Neuron (in vitro differentiated cells): Measurements from ENCODE around the gene KRT33B.

Experiments
- H2AFZ ChIP-seq: one replicate; pipeline ENCODE4 v1.6.1; 2013; ENCODE audit warnings: low read depth, mild to moderate bottlenecking, inconsistent platforms, low read length, moderate library complexity
- H3K27me3 ChIP-seq: one replicate; pipeline ENCODE4 v1.6.1; 2013; ENCODE audit warnings: low read length; ENCODE audit not compliant: insufficient read depth
- H3K36me3 ChIP-seq: one replicate; pipeline ENCODE4 v1.6.1; 2013; ENCODE audit warnings: low read length; ENCODE audit not compliant: insufficient read depth
- H3K4me1 ChIP-seq: one replicate; pipeline ENCODE4 v1.6.1; 2013; ENCODE audit warnings: low read length; ENCODE audit not compliant: insufficient read depth
- H3K4me3 ChIP-seq: 2 replicates; pipeline ENCODE4 v1.5.1; 2013; ENCODE audit warnings: mild to moderate bottlenecking, low read length, moderate library complexity
- H3K9me3 ChIP-seq: one replicate; pipeline ENCODE4 v1.6.1; 2013; ENCODE audit warnings: low read length

Gene KRT33B

GRCh38 chr17:41322903-41323895, 46.4 kb downstream of the KRT33B start:
- no peaks in the 10 kb centered on the region for H3K9me3 ChIP-seq
- no peaks in the 10 kb centered on the region for H3K36me3 ChIP-seq
- peaks cover 4% of the 10 kb centered on the region for H3K27me3 ChIP-seq
- H3K4me1 ChIP-seq = no peaks in the 10 kb centered on the region
- H3K4me3 ChIP-seq = no peak overlapping the region
- no peak overlapping the region for H2AFZ ChIP-seq

GRCh38 chr17:41322094-41322902, 47.3 kb downstream of the KRT33B start:
- Histone ChIP-seq H3K4me3 (no peak overlapping the region), H3K27me3 (peaks cover 4% of the 10 kb centered on the region), H3K36me3 (no peaks in the 10 kb centered on the region), H3K4me1 (no peaks in the 10 kb centered on the region), H3K9me3 (no peaks in the 10 kb centered on the region), H2AFZ (no peak overlapping the region)

- no peaks in the 10 kb centered on the region for H3K4me1 ChIP-seq
- no peak overlapping the region for H3K4me3 ChIP-seq
- no peaks in the 10 kb centered on the region for H3K27me3 ChIP-seq
- H3K9me3 ChIP-seq = no peaks in the 10 kb centered on the region
- no peaks in the 10 kb centered on the region for H3K36me3 ChIP-seq
- no peak overlapping the region for H2AFZ ChIP-seq
Measured at GRCh38 chr17:41318231-41318630, 51.4 kb downstream of the KRT33B start.

- H3K27me3 ChIP-seq = no peaks in the 10 kb centered on the region
- no peak overlapping the region for H3K4me3 ChIP-seq
- H3K36me3 ChIP-seq = no peaks in the 10 kb centered on the region
- no peaks in the 10 kb centered on the region for H3K4me1 ChIP-seq
- no peak overlapping the region for H2AFZ ChIP-seq
- no peaks in the 10 kb centered on the region for H3K9me3 ChIP-seq
Measured at GRCh38 chr17:41315814-41316445, 53.7 kb downstream of the KRT33B start.

GRCh38 chr17:41315204-41315794, 54.3 kb downstream of the KRT33B start, which contains the start of gene KRTAP17-1:
Gene KRTAP17-1 (minus strand): TSS chr17:41315710. CDS start chr17:41315650, 60 bp downstream.
- Histone ChIP-seq H3K4me1 (no peaks in the 10 kb centered on the region), H3K9me3 (no peaks in the 10 kb centered on the region), H3K4me3 (no peak within 1 kb of the TSS), H2AFZ (no peak within 1 kb of the TSS), H3K27me3 (no peaks in the 10 kb centered on the region), H3K36me3 (no peaks in the 10 kb centered on the region)
